Measurements from ENCODE around the gene UNC5CL. TPM values are rescaled to one million over a fixed set of nuclear protein-coding genes. Genes with fewer than 3 reads are reported as not detected.
"Not testable (repeated sequence)": the region's sequence is repeated elsewhere in the genome, so short reads cannot be mapped to it uniquely, and the experiment has no call there.

The UNC5CL gene
- total and polyA plus RNA-seq, 2 donors from 2014 or later, result 41.3 to 53.7 TPM

DNA sequence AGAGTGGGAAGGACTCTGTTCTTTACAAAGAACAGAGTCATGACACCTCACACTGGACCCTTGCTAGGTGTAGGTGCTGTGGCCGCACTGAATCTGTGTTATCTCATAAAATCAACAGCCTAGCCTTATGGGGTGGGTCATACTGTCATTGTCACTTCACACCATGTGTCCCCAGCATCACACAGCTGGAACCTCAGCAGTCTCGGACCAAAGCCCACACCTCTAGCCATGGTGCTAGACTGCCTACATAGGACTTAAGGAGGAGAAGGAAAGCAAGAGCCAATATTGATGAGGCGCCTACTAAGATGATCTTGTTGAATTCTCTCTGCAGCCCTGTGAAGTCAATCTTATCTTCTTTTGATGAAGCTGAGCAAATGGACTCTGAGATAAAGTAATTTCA lies 31.0 kb downstream of the UNC5CL start:
- DNase-seq (no peak), FAIRE-seq (no peak)
- H3K9ac ChIP-seq (ENCODE audit: low read length in 3 of 3), result no peak overlapping the region
- H3K4me3 ChIP-seq (ENCODE audit: low read length in 3 of 3), result no peak overlapping the region
- TF ChIP-seq, protein P1, sequence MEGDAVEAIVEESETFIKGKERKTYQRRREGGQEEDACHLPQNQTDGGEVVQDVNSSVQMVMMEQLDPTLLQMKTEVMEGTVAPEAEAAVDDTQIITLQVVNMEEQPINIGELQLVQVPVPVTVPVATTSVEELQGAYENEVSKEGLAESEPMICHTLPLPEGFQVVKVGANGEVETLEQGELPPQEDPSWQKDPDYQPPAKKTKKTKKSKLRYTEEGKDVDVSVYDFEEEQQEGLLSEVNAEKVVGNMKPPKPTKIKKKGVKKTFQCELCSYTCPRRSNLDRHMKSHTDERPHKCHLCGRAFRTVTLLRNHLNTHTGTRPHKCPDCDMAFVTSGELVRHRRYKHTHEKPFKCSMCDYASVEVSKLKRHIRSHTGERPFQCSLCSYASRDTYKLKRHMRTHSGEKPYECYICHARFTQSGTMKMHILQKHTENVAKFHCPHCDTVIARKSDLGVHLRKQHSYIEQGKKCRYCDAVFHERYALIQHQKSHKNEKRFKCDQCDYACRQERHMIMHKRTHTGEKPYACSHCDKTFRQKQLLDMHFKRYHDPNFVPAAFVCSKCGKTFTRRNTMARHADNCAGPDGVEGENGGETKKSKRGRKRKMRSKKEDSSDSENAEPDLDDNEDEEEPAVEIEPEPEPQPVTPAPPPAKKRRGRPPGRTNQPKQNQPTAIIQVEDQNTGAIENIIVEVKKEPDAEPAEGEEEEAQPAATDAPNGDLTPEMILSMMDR (IDR thresholded peaks at IDR 0.05; ENCODE audit: borderline replicate concordance, extremely low read depth, insufficient read depth), result no peak
- peaks cover 0 to 4% (median 0%) of the 10 kb centered on the region in 3 donors for H3K4me1 ChIP-seq (ENCODE audit: control insufficient read depth in 2 of 3, insufficient read depth in 2 of 3, low read depth in 1 of 3, low read length in 3 of 3)
- H3K27me3 ChIP-seq (ENCODE audit: control insufficient read depth, insufficient read depth, low read length), result no peaks in the 10 kb centered on the region
- no peaks in the 10 kb centered on the region for H3K9me3 ChIP-seq (ENCODE audit: control insufficient read depth in 2 of 3, insufficient read depth in 1 of 3, low read length in 3 of 3)
- no peaks in the 10 kb centered on the region for H3K36me3 ChIP-seq (ENCODE audit: control insufficient read depth in 2 of 3, insufficient read depth in 3 of 3, low read length in 3 of 3)
- H3K27ac ChIP-seq (ENCODE audit: low read depth in 2 of 2, low read length in 2 of 2), result no peak overlapping the region
- intact Hi-C loops (cut with DNase I), result no loop called here

DNA sequence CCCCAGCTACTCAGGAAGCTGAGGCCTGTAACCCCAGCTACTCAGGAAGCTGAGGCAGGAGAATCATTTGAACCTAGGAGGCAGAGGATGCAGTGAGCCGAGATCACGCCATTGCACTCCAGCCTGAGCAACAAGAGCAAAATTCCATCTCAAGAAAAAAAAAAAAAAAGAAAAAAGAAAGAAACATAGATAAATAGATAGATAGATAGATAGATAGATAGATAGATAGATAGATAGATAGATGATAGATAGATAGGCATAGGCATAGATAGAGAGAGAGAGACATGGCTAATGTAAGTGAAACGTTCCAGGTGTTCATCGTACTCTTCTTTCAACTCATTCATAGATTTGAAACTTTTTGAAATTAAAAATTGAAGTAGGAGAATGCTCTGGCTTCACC lies 32.0 kb downstream of the UNC5CL start:
- H3K4me1 ChIP-seq (ENCODE audit: control insufficient read depth in 2 of 3, insufficient read depth in 2 of 3, low read depth in 1 of 3, low read length in 3 of 3); H3K9me3 ChIP-seq (ENCODE audit: control insufficient read depth in 2 of 3, insufficient read depth in 1 of 3, low read length in 3 of 3); H3K4me3 ChIP-seq (ENCODE audit: low read length in 3 of 3); FAIRE-seq; H3K9ac ChIP-seq (ENCODE audit: low read length in 3 of 3); H3K27me3 ChIP-seq (ENCODE audit: control insufficient read depth, insufficient read depth, low read length); H3K27ac ChIP-seq (ENCODE audit: low read depth in 2 of 2, low read length in 2 of 2); H3K36me3 ChIP-seq (ENCODE audit: control insufficient read depth in 2 of 3, insufficient read depth in 3 of 3, low read length in 3 of 3); intact Hi-C loops (cut with DNase I); DNase-seq: not testable (repeated sequence)

DNA sequence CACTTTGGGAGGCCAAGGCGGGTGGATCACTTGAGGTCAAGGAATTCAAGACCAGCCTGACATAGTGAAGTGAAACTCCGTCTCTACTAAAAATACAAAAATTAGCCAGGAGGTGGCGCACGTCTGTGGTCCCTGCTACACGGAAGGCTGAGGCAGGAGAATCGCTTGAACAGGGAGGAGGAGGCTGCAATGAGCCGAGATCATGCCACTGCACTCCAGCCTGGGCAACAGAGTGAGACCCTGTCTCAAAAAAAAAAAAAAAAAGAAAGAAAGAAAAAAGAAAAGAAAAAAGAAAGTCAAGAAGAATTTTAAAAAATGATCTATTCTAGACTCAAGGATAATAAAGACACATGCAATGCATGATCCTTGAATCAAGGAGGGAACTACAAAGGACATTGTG lies 32.8 kb downstream of the UNC5CL start:
- H3K9ac ChIP-seq (ENCODE audit: low read length in 3 of 3); H3K27ac ChIP-seq (ENCODE audit: low read depth in 2 of 2, low read length in 2 of 2); H3K27me3 ChIP-seq (ENCODE audit: control insufficient read depth, insufficient read depth, low read length); H3K4me3 ChIP-seq (ENCODE audit: low read length in 3 of 3); H3K4me1 ChIP-seq (ENCODE audit: control insufficient read depth in 2 of 3, insufficient read depth in 2 of 3, low read depth in 1 of 3, low read length in 3 of 3); intact Hi-C loops (cut with DNase I); H3K36me3 ChIP-seq (ENCODE audit: control insufficient read depth in 2 of 3, insufficient read depth in 3 of 3, low read length in 3 of 3); H3K9me3 ChIP-seq (ENCODE audit: control insufficient read depth in 2 of 3, insufficient read depth in 1 of 3, low read length in 3 of 3): not testable (repeated sequence)
- peak in 4 of 5 donors; percentile 58 to 60 (median 59) for DNase-seq
- TF ChIP-seq, protein P1 (IDR thresholded peaks at IDR 0.05; ENCODE audit: borderline replicate concordance, extremely low read depth, insufficient read depth), result peak; percentile 70
- peak; percentile 38 for FAIRE-seq

DNA sequence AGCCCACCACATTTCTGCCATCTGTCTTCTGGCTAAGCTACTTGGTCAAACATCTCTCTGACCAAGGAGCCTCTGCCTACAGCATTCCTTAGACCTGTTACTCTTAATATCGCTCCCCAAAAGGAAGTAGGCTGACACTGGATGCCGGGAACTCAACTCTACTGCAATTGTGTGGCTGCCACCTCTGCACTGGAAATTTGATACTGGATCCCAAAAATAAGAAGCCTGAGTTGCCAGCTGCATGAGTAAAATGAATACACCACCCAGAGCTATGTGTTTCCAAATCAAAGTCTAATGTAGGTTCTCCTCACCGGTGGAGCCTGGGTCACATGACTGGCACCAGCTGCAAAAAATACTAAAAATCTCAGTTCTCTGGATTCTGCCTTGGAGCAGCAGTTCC lies 36.9 kb downstream of the UNC5CL start:
- Histone ChIP-seq H3K4me3 (ENCODE audit: low read length in 3 of 3) (no peak overlapping the region), H3K36me3 (ENCODE audit: control insufficient read depth in 2 of 3, insufficient read depth in 3 of 3, low read length in 3 of 3) (no peaks in the 10 kb centered on the region)
- intact Hi-C loops (cut with DNase I), result no loop called here

More for the DNA sequence above, 36.9 kb downstream of the UNC5CL start:
- DNase-seq (no peak), FAIRE-seq (no peak)
- Histone ChIP-seq H3K27me3 (ENCODE audit: control insufficient read depth, insufficient read depth, low read length) (no peaks in the 10 kb centered on the region), H3K9me3 (ENCODE audit: control insufficient read depth in 2 of 3, insufficient read depth in 1 of 3, low read length in 3 of 3) (no peaks in the 10 kb centered on the region), H3K4me1 (ENCODE audit: control insufficient read depth in 2 of 3, insufficient read depth in 2 of 3, low read depth in 1 of 3, low read length in 3 of 3) (peaks cover 0 to 4% (median 2%) of the 10 kb centered on the region in 3 donors), H3K9ac (ENCODE audit: low read length in 3 of 3) (no peak overlapping the region), H3K27ac (ENCODE audit: low read depth in 2 of 2, low read length in 2 of 2) (no peak overlapping the region)
- TF ChIP-seq, protein P1 (IDR thresholded peaks at IDR 0.05; ENCODE audit: borderline replicate concordance, extremely low read depth, insufficient read depth), result no peak

All from kidney (tissue), 14 donors.